PC-9 (cell line): ENCODE results near the gene IQGAP3. TPM values are rescaled to one million over a fixed set of nuclear protein-coding genes. Genes with fewer than 3 reads are reported as not detected.
A peak's percentile ranks its signal among the peaks of the same experiment; 100 is the strongest.

Source experiments
- BruUV-seq: library from RNA; stranded (reverse); fragments of 400-500 nt; replicated peaks from 2 replicates; lab custom pipeline; 2021; lab: Mats Ljungman, UMichigan
- CTCF ChIA-PET: fragments of 300-600 bp; sonication (Branson Sonifier 250); formaldehyde crosslinking; loops from one replicate; lab custom pipeline; 2022; ENCODE audit warnings: antibody characterized with exemption; lab: Charles Lee
- POLR2A ChIA-PET: fragments of 300-600 bp; sonication (Branson Sonifier 250); formaldehyde crosslinking; loops from one replicate; lab custom pipeline; 2022; ENCODE audit warnings: antibody characterized with exemption; ENCODE audit not compliant: unreplicated experiment; lab: Charles Lee
- DNase-seq, 2 experiments: peaks; one replicate each; pipeline versions ENCODE4 v3.0.0 to v3.0.0-alpha.2; 2015 to 2022; ENCODE audit warnings: mixed read lengths in 1 of 2
- H2AFZ ChIP-seq: fragments of 200-600 bp; sonication (generic); 2 replicates; pipeline ENCODE4 v1.8.1; 2017; ENCODE audit warnings: antibody characterized with exemption
- H3F3A ChIP-seq: fragments of 200-600 bp; sonication (generic); 2 replicates; pipeline ENCODE4 v1.8.1; 2017; ENCODE audit warnings: antibody characterized with exemption, mild to moderate bottlenecking, low read depth; ENCODE audit not compliant: insufficient read depth
- H3K27ac ChIP-seq: fragments of 200-600 bp; sonication (generic); 2 replicates; pipeline ENCODE4 v1.6.1; 2016; ENCODE audit warnings: mixed run types
- H3K27me3 ChIP-seq: fragments of 200-600 bp; sonication (generic); 2 replicates; pipeline ENCODE4 v1.6.1; 2016; ENCODE audit warnings: low read depth, mixed run types; ENCODE audit not compliant: insufficient read depth
- H3K36me3 ChIP-seq: fragments of 200-600 bp; sonication (generic); 2 replicates; pipeline ENCODE4 v1.6.1; 2016; ENCODE audit warnings: low read depth, mixed run types
- H3K4me1 ChIP-seq: fragments of 200-600 bp; sonication (generic); replicated peaks from 2 replicates; pipeline ENCODE4 v1.6.1; 2016; ENCODE audit warnings: mixed run types; ENCODE audit not compliant: insufficient read depth
- H3K4me2 ChIP-seq: fragments of 200-600 bp; sonication (generic); 2 replicates; pipeline ENCODE4 v1.6.1; 2017; ENCODE audit warnings: mixed run types
- H3K4me3 ChIP-seq: fragments of 200-600 bp; sonication (generic); 2 replicates; pipeline ENCODE4 v1.6.1; 2016; ENCODE audit warnings: mixed run types
- H3K79me2 ChIP-seq: fragments of 200-600 bp; sonication (generic); 2 replicates; pipeline ENCODE4 v1.6.1; 2017; ENCODE audit warnings: low read depth, mixed run types
- H3K9me2 ChIP-seq: fragments of 200-600 bp; sonication (generic); 2 replicates; pipeline ENCODE4 v1.8.1; 2017; ENCODE audit warnings: mild to moderate bottlenecking; ENCODE audit not compliant: insufficient read depth
- H3K9me3 ChIP-seq: fragments of 200-600 bp; sonication (generic); 2 replicates; pipeline ENCODE4 v1.8.1; 2016; ENCODE audit warnings: low read depth; ENCODE audit not compliant: insufficient read depth
- H4K20me1 ChIP-seq: fragments of 200-600 bp; sonication (generic); 2 replicates; pipeline ENCODE4 v1.8.1; 2017; ENCODE audit not compliant: insufficient read depth
- EZH2 ChIP-seq: fragments of 200-600 bp; sonication (generic); IDR thresholded peaks from 2 replicates; pipeline ENCODE4 v1.8.0; 2017; ENCODE audit warnings: antibody characterized with exemption, low read depth
- intact Hi-C: fragments of 100-400 bp; cut with micrococcal nuclease; formaldehyde crosslinking; loops from one replicate; pipeline ENCODE4 v1.10.0; 2022; ENCODE audit not compliant: unreplicated experiment
- total RNA-seq: library from RNA; stranded (reverse); gene quantifications from 2 replicates; pipeline ENCODE4 v1.2.3, GENCODE V29; 2021
- TF ChIP-seq, protein P1 (sequence below): fragments of 200-600 bp; sonication (generic); conservative IDR thresholded peaks from 2 replicates; pipeline ENCODE4 v1.6.1; 2017; ENCODE audit warnings: mixed run types, antibody characterized with exemption, mild to moderate bottlenecking, moderate library complexity

The IQGAP3 gene
- total RNA-seq, 1 experiment from 2014 or later: 63.1 TPM

DNA sequence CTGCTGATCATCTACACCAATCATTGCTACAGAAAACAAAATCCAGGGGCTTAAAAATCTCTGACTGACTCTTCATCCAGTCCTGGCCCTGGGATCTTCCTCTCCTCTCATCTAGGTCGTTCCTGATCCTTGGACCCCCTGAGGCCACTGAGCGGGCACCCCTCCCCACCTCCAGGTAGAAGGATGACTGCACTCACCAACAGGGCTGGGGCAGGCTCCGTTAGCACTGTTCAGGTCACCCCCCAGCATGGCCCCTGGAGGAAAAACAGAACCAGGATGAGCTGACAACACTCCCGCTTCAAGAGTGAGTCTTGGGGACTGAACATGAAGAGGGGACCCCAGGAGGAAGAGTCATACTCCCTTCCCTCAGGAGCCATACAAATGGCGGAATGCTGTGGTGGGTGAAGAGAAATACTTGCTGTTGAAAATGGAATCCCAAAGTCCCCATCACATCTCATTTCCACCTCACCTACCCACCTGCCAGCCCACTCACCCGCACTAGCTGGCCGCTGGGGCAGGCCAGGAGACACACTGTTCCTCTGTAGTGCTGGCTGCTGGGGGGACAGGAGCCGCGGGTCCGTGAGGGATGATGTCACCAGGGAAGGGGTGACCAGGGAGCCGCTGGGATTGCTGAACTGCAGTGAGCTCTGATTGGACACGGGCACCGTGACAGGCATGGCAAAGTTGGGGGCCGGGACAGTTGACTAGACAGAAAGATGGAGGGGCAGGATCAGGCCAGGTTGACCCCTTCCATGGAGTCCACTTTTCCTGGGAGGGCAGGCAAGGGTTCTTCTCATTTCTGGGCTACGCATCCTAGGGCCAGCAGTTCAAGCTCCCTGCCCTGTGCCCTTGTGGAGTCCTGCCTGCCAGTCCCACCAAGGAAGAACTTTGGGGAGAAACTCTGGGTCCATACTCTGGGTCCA is 93.0 kb downstream of the IQGAP3 start:
- Histone ChIP-seq H3K79me2 (peaks cover 10% of the 10 kb centered on the region; the same call in 1 of the 2 replicates), H3K27ac (no peak overlapping the region), H4K20me1 (peaks cover 13% of the 10 kb centered on the region), H3K9me2 (no peaks in the 10 kb centered on the region), H3K4me2 (no peak overlapping the region), H3K36me3 (peaks cover 24% of the 10 kb centered on the region; the same call in 1 of the 2 replicates), H3K4me3 (no peak overlapping the region), H3K9me3 (no peaks in the 10 kb centered on the region), H3K27me3 (no peaks in the 10 kb centered on the region), H3F3A (peaks cover 3% of the 10 kb centered on the region; the same call in 1 of the 2 replicates), H2AFZ (no peak overlapping the region), H3K4me1 (peaks cover 6% of the 10 kb centered on the region)
- no peak for TF ChIP-seq EZH2
- intact Hi-C loops: no loop called here
- POLR2A ChIA-PET: no interaction called here
- no TSS peak for BruUV-seq
- DNase-seq: peak in 1 of 2 experiments; percentile 19
- CTCF ChIA-PET: no interaction called here

DNA sequence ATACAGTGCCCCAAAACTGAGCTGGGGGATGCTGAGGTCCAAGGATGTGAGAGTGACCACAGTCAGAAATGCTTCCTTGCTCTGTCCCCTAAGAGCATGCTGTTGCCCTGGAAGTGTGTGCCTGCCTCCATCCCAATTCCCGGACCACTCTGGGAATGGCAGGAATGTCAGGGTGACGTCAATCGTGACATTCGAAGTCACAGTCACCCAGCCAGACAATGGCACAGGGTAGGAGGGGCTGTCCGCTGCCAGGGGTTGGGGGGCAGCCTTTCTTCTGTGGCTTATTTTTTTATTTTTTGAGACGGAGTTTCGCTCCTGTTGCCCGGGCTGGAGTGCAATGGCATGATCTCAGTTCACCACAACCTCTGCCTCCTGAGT is 94.1 kb downstream of the IQGAP3 start:
- Histone ChIP-seq H3K4me1 (peaks cover 17% of the 10 kb centered on the region), H3K4me3 (no peak overlapping the region), H3K9me3 (no peaks in the 10 kb centered on the region), H3K4me2 (no peak overlapping the region), H3K9me2 (no peaks in the 10 kb centered on the region), H3F3A (peaks cover 14% of the 10 kb centered on the region), H3K36me3 (peaks cover 31% of the 10 kb centered on the region; the same call in 1 of the 2 replicates), H3K27ac (no peak overlapping the region), H4K20me1 (peaks cover 3% of the 10 kb centered on the region; the same call in 1 of the 2 replicates), H2AFZ (no peak overlapping the region), H3K27me3 (no peaks in the 10 kb centered on the region), H3K79me2 (0 out of 2 replicates have a peak, but pooled peaks cover 3% of the 10 kb centered on the region)
- ChIA-PET CTCF (no interaction called here), POLR2A (no interaction called here)
- DNase-seq: peak in 1 of 2 experiments; percentile 25
- TF ChIP-seq EZH2: no peak
- TF ChIP-seq, protein P1, sequence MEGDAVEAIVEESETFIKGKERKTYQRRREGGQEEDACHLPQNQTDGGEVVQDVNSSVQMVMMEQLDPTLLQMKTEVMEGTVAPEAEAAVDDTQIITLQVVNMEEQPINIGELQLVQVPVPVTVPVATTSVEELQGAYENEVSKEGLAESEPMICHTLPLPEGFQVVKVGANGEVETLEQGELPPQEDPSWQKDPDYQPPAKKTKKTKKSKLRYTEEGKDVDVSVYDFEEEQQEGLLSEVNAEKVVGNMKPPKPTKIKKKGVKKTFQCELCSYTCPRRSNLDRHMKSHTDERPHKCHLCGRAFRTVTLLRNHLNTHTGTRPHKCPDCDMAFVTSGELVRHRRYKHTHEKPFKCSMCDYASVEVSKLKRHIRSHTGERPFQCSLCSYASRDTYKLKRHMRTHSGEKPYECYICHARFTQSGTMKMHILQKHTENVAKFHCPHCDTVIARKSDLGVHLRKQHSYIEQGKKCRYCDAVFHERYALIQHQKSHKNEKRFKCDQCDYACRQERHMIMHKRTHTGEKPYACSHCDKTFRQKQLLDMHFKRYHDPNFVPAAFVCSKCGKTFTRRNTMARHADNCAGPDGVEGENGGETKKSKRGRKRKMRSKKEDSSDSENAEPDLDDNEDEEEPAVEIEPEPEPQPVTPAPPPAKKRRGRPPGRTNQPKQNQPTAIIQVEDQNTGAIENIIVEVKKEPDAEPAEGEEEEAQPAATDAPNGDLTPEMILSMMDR: no peak
- BruUV-seq: no TSS peak
- intact Hi-C loops: no loop called here

DNA sequence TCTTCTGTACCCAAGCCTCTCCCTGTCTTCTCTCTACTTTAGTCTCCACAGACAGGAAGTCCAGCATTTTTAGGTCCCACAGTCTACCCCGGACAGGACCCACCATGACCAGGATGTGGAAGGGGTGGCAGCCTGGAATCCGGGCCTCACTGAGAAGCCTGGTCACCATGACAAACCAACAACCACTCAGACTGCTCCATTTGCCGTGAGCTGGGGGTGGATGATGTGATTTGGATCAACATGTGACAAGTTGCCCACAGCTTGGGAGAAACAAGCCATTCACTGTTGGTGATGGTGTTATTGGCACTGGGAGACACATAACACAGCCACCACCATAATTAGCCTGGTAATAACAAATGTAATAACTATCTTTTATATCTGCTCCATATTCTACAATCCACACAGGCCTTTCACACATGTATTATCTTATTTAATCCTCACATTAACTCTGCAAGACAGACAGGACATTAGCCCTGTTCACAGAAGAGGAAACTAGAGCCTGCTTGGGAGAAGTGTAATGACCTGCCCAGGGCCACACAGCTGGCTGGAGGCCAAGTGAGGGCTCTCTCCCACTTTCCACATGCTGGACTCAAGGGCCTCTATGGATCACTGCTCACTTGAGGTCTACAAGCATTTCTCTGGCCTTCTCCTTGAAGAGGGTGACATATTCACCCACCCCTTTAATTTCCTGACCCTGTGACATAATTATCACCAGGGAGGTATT is 94.7 kb downstream of the IQGAP3 start:
- no peak overlapping the region for H2AFZ ChIP-seq
- H3K9me3 ChIP-seq: no peaks in the 10 kb centered on the region
- no peaks in the 10 kb centered on the region; the same call in 1 of the 2 replicates for H4K20me1 ChIP-seq
- no peaks in the 10 kb centered on the region for H3K27me3 ChIP-seq
- H3K36me3 ChIP-seq: peaks cover 31% of the 10 kb centered on the region; the same call in 1 of the 2 replicates
- peak in 1 of 2 experiments; percentile 27 for DNase-seq
- H3F3A ChIP-seq: peaks cover 19% of the 10 kb centered on the region
- intact Hi-C loops: no loop called here
- H3K9me2 ChIP-seq: no peaks in the 10 kb centered on the region
- H3K27ac ChIP-seq: no peak overlapping the region
- CTCF ChIA-PET: no interaction called here
- H3K79me2 ChIP-seq: no peaks in the 10 kb centered on the region
- no peak overlapping the region for H3K4me3 ChIP-seq
- H3K4me1 ChIP-seq: peaks cover 22% of the 10 kb centered on the region
- no peak overlapping the region for H3K4me2 ChIP-seq
- BruUV-seq: no TSS peak
- POLR2A ChIA-PET: no interaction called here
- TF ChIP-seq EZH2: no peak
- TF ChIP-seq, protein P1: no peak
